Hepatic stellate cell (primary cell): ENCODE measurements around the gene PBX2.
"Not testable (repeated sequence)": the region's sequence is repeated elsewhere in the genome, so short reads cannot be mapped to it uniquely, and the experiment has no call there.

ENCODE experiments used
- DNase-seq: peaks from one replicate; pipeline ENCODE4 v3.0.0; 2011; ENCODE audit warnings: low spot score

Gene PBX2

GRCh38 chr6:32186151-32186840, 3.7 kb downstream of the PBX2 start:
- DNase-seq, result not testable (repeated sequence)

- peak; percentile 80 for DNase-seq
Observed at GRCh38 chr6:32185681-32186131, 4.3 kb downstream of the PBX2 start.

- DNase-seq, result no peak
Observed at GRCh38 chr6:32184084-32184640, 5.8 kb downstream of the PBX2 start, which contains the start of gene AGER. Gene AGER, minus strand, starts transcription at chr6:32184253. Its CDS starts 31 bp downstream, at chr6:32184222.

- DNase-seq, result no peak
Observed at GRCh38 chr6:32183483-32184083, 6.4 kb downstream of the PBX2 start.

GRCh38 chr6:32183030-32183429, 7.0 kb downstream of the PBX2 start:
- no peak for DNase-seq

GRCh38 chr6:32182555-32182981, 7.4 kb downstream of the PBX2 start:
- DNase-seq, result no peak

GRCh38 chr6:32181915-32182529, 8.0 kb downstream of the PBX2 start:
- no peak for DNase-seq

- no peak for DNase-seq
Observed at GRCh38 chr6:32181148-32181702, 8.8 kb downstream of the PBX2 start.

GRCh38 chr6:32179766-32180405, 10.1 kb downstream of the PBX2 start:
- DNase-seq, result no peak

- no peak for DNase-seq
Observed at GRCh38 chr6:32178547-32179440, 11.2 kb downstream of the PBX2 start.

- DNase-seq, result peak; percentile 98
Observed at GRCh38 chr6:32177788-32178546, 12.0 kb downstream of the PBX2 start, which contains the start of gene RNF5. Gene RNF5, plus strand, starts transcription at chr6:32178405. Its CDS starts 107 bp downstream, at chr6:32178512.

GRCh38 chr6:32177183-32177787, 12.7 kb downstream of the PBX2 start:
- no peak for DNase-seq

- no peak for DNase-seq
Observed at GRCh38 chr6:32176476-32177182, 13.4 kb downstream of the PBX2 start.

- DNase-seq, result peak; percentile 98
Observed at GRCh38 chr6:32175711-32176475, 14.1 kb downstream of the PBX2 start, which contains the start of gene AGPAT1. Gene AGPAT1, minus strand, starts transcription at chr6:32176084. Its CDS starts 4,588 bp downstream, at chr6:32171496.

- DNase-seq, result no peak
Observed at GRCh38 chr6:32175322-32175710, 14.7 kb downstream of the PBX2 start.

- no peak for DNase-seq
Observed at GRCh38 chr6:32174416-32174815, 15.6 kb downstream of the PBX2 start.

GRCh38 chr6:32173051-32173727, 16.8 kb downstream of the PBX2 start:
- no peak for DNase-seq

GRCh38 chr6:32171234-32171633, 18.8 kb downstream of the PBX2 start:
- no peak for DNase-seq
